CD4-positive, alpha-beta T cell treated with Interleukin-4 for 1 hour (primary cell): ENCODE measurements around the gene TYRO3.

Source experiments
- DNase-seq, 2 donors: peaks; one replicate each; pipeline ENCODE4 v3.0.0-alpha.2; 2020 to 2022

Gene TYRO3

GRCh38 chr15:41610048-41610447 lies 51.0 kb downstream of the TYRO3 start:
- no peak for DNase-seq

- DNase-seq = no peak
Observed at GRCh38 chr15:41620536-41621199, 61.7 kb downstream of the TYRO3 start.

- DNase-seq = peak; percentile 84
Observed at GRCh38 chr15:41621200-41622193, 62.5 kb downstream of the TYRO3 start.

GRCh38 chr15:41622901-41623300 lies 63.9 kb downstream of the TYRO3 start:
- no peak for DNase-seq

GRCh38 chr15:41627203-41627602 lies 68.2 kb downstream of the TYRO3 start:
- no peak for DNase-seq

GRCh38 chr15:41629463-41629862 lies 70.5 kb downstream of the TYRO3 start:
- DNase-seq = no peak

- DNase-seq = no peak
Observed at GRCh38 chr15:41629883-41630282, 70.9 kb downstream of the TYRO3 start.

- DNase-seq = no peak
Observed at GRCh38 chr15:41630616-41631217, 71.7 kb downstream of the TYRO3 start.

GRCh38 chr15:41631880-41632470 lies 73.0 kb downstream of the TYRO3 start:
- no peak for DNase-seq
